Progenitor cell of endocrine pancreas (in vitro differentiated cells): ENCODE results near the gene OBP2B. TPM values are rescaled to one million over a fixed set of nuclear protein-coding genes. Genes with fewer than 3 reads are reported as not detected.

Source experiments
- DNase-seq: peaks from one replicate; pipeline ENCODE4 v3.0.0; 2021; ENCODE audit warnings: low spot score; ENCODE audit not compliant: unreplicated experiment
- H3K27ac Mint-ChIP-seq: 2 replicates; pipeline ENCODE4 v1.8.0; 2021; ENCODE audit warnings: mild to moderate bottlenecking, moderate library complexity, mixed read lengths
- H3K27me3 Mint-ChIP-seq: 2 replicates; pipeline ENCODE4 v1.8.0; 2021; ENCODE audit warnings: mixed read lengths
- H3K36me3 Mint-ChIP-seq: 2 replicates; pipeline ENCODE4 v1.8.0; 2022; ENCODE audit warnings: mixed read lengths; ENCODE audit not compliant: insufficient read depth
- H3K4me1 Mint-ChIP-seq: 2 replicates; pipeline ENCODE4 v1.8.0; 2021; ENCODE audit warnings: low read depth, mixed read lengths
- H3K4me3 Mint-ChIP-seq: 2 replicates; pipeline ENCODE4 v1.8.0; 2021; ENCODE audit warnings: low read depth, mild to moderate bottlenecking, moderate library complexity, mixed read lengths
- H3K9me3 Mint-ChIP-seq: 2 replicates; pipeline ENCODE4 v1.8.0; 2021; ENCODE audit warnings: low read depth, mixed read lengths
- total RNA-seq: library from RNA; stranded (reverse); gene quantifications from 2 replicates; pipeline ENCODE4 v1.2.1, GENCODE V29; 2021
- TF ChIP-seq, protein P1 (sequence below): fragments of 200-600 bp; sonication (generic); IDR thresholded peaks from one replicate; pipeline ENCODE4 v1.5.0; 2021; ENCODE audit warnings: antibody characterized with exemption, mild to moderate bottlenecking; ENCODE audit not compliant: unreplicated experiment

The OBP2B gene
- total RNA-seq, 1 donor from 2014 or later: not detected

- Mint-ChIP-seq H3K36me3 (no peaks in the 10 kb centered on the region), H3K27me3 (peaks cover 45% of the 10 kb centered on the region), H3K4me3 (no peak overlapping the region), H3K27ac (no peak overlapping the region), H3K4me1 (no peaks in the 10 kb centered on the region), H3K9me3 (no peaks in the 10 kb centered on the region)
- TF ChIP-seq, protein P1, sequence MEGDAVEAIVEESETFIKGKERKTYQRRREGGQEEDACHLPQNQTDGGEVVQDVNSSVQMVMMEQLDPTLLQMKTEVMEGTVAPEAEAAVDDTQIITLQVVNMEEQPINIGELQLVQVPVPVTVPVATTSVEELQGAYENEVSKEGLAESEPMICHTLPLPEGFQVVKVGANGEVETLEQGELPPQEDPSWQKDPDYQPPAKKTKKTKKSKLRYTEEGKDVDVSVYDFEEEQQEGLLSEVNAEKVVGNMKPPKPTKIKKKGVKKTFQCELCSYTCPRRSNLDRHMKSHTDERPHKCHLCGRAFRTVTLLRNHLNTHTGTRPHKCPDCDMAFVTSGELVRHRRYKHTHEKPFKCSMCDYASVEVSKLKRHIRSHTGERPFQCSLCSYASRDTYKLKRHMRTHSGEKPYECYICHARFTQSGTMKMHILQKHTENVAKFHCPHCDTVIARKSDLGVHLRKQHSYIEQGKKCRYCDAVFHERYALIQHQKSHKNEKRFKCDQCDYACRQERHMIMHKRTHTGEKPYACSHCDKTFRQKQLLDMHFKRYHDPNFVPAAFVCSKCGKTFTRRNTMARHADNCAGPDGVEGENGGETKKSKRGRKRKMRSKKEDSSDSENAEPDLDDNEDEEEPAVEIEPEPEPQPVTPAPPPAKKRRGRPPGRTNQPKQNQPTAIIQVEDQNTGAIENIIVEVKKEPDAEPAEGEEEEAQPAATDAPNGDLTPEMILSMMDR: peak; percentile 61
- no peak for DNase-seq
Measured at GRCh38 chr9:133184971-133185370, 24.1 kb downstream of the OBP2B start.

DNA sequence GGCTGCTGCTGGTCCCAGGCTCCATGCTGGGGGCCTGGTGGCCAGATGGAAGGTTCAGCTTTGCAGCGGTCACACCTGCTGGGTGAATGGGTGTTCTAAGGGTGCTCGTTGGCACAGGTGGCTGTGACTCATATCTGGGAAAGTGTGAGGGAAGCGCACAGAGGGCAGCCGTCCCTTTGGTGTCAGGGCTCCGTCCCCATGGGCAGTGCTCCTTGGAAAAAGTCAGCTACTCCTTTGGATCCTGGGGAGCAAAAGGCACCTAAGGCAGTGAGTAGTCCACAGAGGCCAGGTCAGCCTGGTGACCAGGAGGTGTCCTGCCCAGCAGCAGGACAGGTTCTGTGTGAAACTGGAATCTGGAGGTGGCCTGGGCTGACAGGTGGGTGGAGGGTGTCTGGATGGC lies 26.9 kb downstream of the OBP2B start:
- Mint-ChIP-seq H3K27me3 (peaks cover 34% of the 10 kb centered on the region), H3K9me3 (no peaks in the 10 kb centered on the region), H3K27ac (no peak overlapping the region), H3K4me1 (no peaks in the 10 kb centered on the region), H3K36me3 (no peaks in the 10 kb centered on the region), H3K4me3 (no peak overlapping the region)
- DNase-seq: no peak
- TF ChIP-seq, protein P1: no peak

- TF ChIP-seq, protein P1: no peak
- Mint-ChIP-seq H3K4me3 (no peak overlapping the region), H3K27me3 (peaks cover 31% of the 10 kb centered on the region), H3K27ac (no peak overlapping the region), H3K36me3 (no peaks in the 10 kb centered on the region), H3K9me3 (no peaks in the 10 kb centered on the region), H3K4me1 (no peaks in the 10 kb centered on the region)
- no peak for DNase-seq
Measured at GRCh38 chr9:133181561-133181960, 27.5 kb downstream of the OBP2B start.

DNA sequence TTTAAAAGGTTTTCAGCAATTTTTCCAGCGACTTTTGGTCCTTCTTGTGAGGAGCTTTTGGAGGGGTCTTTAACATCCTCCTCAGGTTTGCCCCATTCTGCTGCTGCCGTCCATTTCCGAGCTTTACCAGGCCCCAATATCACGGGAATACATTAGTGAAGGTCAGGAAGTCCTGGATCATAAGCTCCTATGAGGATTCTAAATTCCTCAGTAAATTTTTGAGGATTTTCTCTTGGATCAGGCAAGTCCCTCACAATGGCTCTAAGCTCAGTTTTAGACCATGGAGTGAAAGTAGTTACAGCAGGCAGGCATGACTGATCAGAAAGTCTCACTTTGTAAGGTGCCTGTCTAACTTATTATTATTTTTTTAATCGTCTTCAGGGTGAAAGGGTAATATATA lies 28.1 kb downstream of the OBP2B start:
- peaks cover 31% of the 10 kb centered on the region for H3K27me3 Mint-ChIP-seq
- H3K9me3 Mint-ChIP-seq: no peaks in the 10 kb centered on the region
- no peak for DNase-seq
- no peak overlapping the region for H3K27ac Mint-ChIP-seq
- no peaks in the 10 kb centered on the region for H3K36me3 Mint-ChIP-seq
- no peak overlapping the region for H3K4me3 Mint-ChIP-seq
- TF ChIP-seq, protein P1: no peak
- no peaks in the 10 kb centered on the region for H3K4me1 Mint-ChIP-seq

GRCh38 chr9:133173056-133173455 lies 36.0 kb downstream of the OBP2B start:
- no peak for DNase-seq
- Mint-ChIP-seq H3K36me3 (no peaks in the 10 kb centered on the region), H3K9me3 (no peaks in the 10 kb centered on the region), H3K4me1 (no peaks in the 10 kb centered on the region), H3K27me3 (peaks cover 24% of the 10 kb centered on the region), H3K4me3 (no peak overlapping the region), H3K27ac (no peak overlapping the region)
- TF ChIP-seq, protein P1: no peak
